ENCODE results near the gene PLXNA1.

The PLXNA1 gene

GRCh38 chr3:126959921-126960603, 22.9 kb upstream of the PLXNA1 start:
- H3K9me3 Mint-ChIP-seq, result no peaks in the 10 kb centered on the region
- ATAC-seq (no peak), DNase-seq (no peak)
- no peaks in the 10 kb centered on the region for H3K27me3 Mint-ChIP-seq
- no peaks in the 10 kb centered on the region for H3K4me1 Mint-ChIP-seq
- peak overlapping the region in 1 of 2 donors; percentile 77 for H3K27ac Mint-ChIP-seq
- no peak overlapping the region for H3K4me3 Mint-ChIP-seq

DNA sequence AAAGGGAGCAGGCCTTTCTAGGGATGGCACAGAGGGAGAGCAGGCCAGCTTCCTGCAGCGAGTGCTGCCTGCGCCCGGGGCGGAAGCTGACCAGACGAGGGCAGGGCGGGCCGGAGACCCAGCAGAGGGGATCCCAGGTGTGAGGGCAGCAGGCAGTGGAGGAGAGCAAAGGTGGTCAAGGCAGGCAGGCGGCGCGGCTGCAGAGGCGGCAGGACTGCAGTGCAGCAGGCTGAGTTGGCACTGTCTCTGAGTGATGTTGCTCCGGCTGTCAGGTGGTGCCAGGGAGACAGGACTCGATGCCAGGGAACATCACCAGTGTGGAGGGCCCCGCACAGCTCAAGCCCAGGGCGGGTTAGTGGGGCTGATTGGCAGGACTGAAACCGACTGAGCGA, 22.3 kb upstream of the PLXNA1 start:
- H3K9me3 Mint-ChIP-seq, result no peaks in the 10 kb centered on the region
- DNase-seq (no peak), ATAC-seq (no peak)
- no peaks in the 10 kb centered on the region for H3K27me3 Mint-ChIP-seq
- peak overlapping the region in 1 of 2 donors; percentile 52 for H3K27ac Mint-ChIP-seq
- H3K4me3 Mint-ChIP-seq, result no peak overlapping the region
- H3K4me1 Mint-ChIP-seq, result no peaks in the 10 kb centered on the region

DNA sequence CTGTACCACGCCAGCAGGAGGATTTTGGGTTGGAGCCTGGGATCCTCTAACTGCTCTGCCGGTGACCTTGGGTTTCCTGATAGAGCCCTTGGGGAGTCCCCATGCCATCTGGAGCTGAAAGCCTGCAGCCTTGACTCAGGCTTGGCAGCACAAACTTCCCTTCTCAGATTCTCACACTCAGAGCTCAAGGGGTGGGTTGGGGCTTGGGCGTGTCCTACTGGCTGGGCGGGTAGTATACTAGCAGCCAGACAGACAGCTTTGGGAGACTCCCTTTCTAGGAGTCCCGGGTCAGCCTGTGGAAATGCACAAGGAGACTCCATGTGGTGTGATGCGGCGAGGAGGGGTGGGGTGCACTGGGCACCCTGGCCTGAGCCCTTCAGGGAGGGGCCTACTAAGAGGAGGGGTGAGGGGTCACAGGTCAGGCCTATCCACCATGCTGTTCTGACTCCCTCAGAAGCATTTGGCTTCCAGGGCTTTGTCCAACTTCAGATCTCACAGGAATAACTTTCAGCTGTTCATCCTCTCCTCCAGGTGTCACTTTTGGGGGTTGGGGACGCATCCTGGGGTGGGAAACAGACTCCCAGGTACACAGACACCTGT, 21.6 kb upstream of the PLXNA1 start:
- DNase-seq (no peak), ATAC-seq (peak; percentile 14)
- Mint-ChIP-seq H3K9me3 (no peaks in the 10 kb centered on the region), H3K4me1 (no peaks in the 10 kb centered on the region), H3K27ac (no peak overlapping the region), H3K4me3 (no peak overlapping the region), H3K27me3 (no peaks in the 10 kb centered on the region)

DNA sequence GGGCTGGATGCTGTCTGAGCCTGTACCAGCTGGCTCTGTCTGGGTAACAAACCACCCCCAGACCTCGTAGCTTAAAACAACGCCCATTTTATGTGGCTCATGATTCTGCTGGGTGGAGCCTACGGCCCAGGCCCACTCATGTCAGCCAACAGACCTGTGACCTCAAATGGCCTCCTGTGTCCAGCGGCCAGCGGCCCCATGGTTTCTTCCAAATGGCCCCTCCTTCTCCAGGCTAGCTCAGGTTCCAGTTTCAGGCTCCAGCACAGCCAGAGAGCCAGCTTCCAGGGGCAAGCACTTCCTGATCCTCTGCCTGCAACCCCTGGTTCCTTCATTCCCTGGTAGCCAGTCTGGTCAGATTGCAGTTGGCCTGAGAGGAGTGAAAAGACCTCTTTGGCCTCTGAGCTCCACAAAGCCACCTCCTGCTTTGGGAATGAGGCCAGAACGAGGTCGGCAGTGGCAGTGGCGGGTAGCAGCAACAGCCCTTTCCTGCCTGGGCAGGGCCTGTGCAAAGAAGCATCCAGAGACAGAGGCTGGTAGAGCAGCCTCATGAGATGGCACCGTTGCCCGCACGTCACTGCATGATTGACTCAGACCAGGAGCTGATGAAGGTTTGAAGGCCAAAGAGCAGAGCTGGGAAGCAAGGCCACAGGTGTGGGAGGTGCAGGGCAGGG, 21.0 kb upstream of the PLXNA1 start:
- H3K27ac Mint-ChIP-seq, result peak overlapping the region in 1 of 2 donors; percentile 27
- no peaks in the 10 kb centered on the region for H3K27me3 Mint-ChIP-seq
- no peaks in the 10 kb centered on the region for H3K9me3 Mint-ChIP-seq
- ATAC-seq (no peak), DNase-seq (no peak)
- no peak overlapping the region for H3K4me3 Mint-ChIP-seq
- H3K4me1 Mint-ChIP-seq, result no peaks in the 10 kb centered on the region

DNA sequence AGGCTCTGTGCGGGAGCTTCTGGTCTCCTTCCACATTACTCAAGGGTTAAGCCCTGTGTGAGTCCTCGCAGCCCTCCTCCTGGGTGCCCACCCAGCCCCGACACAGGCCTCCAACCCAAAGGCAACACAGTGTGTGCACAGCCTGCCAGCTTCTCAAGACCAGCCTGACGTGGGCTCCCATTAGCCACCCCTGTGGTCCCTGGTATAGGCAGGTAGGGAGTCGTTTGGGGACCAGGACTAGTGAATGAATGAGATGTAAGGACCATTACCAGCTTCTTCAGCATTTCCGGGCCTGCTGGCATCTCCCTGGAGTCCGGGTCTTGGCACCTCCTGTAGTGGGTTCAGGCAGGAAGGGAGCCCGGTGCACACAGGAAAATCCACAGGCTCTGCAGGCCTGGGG, 20.2 kb upstream of the PLXNA1 start:
- DNase-seq (no peak), ATAC-seq (no peak)
- Mint-ChIP-seq H3K27ac (no peak overlapping the region), H3K4me1 (no peaks in the 10 kb centered on the region), H3K4me3 (no peak overlapping the region), H3K27me3 (no peaks in the 10 kb centered on the region), H3K9me3 (no peaks in the 10 kb centered on the region)

DNA sequence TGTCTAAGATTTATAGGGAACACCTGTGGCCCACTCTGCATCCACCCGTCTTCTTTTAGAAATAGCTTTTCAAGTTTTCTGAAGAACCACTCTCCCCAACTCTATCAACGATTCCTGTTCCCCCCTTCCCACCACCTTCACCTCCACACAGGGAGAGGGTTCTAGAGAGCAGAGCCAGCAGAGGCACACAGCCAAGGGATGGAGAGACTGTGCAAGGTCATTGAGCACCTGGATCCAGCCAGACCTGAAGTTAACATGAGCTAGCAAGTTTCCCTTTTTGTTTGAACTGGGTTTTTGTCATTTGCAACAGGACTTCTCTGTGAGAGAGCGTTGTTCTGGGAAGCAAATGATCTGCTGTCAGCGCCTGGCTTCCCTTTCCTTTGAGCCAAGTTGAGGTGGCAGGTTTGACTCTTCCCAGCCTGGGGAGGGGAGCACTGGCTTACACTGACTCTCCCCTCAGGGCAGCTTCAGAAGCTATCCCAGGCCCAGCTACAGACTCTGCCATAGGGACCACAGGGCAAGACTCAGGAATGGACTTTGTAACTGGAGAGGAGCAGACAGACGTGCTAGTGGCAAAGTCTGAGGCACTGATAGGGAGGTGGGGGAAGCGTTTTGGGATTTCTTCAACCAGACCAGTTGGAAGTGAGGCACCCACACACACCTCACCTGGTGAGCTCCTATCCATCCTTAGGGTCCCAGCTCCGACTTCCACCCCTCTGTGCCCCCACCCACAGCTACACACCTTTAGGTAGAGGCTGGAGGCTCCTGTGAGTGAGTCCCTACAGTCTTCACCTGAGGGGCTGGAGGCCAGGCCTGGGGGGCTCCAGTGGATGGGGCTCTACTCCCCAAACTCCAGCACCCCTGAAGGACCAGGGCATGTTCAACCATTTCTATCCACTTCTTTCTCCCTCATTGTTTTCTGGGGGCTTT, 19.4 kb upstream of the PLXNA1 start:
- no peak overlapping the region for H3K4me3 Mint-ChIP-seq
- ATAC-seq, result no peak
- no peaks in the 10 kb centered on the region for H3K27me3 Mint-ChIP-seq
- no peaks in the 10 kb centered on the region for H3K9me3 Mint-ChIP-seq
- DNase-seq, result no peak
- H3K27ac Mint-ChIP-seq, result no peak overlapping the region
- H3K4me1 Mint-ChIP-seq, result no peaks in the 10 kb centered on the region

GRCh38 chr3:126964261-126964660, 18.7 kb upstream of the PLXNA1 start:
- no peaks in the 10 kb centered on the region for H3K27me3 Mint-ChIP-seq
- ATAC-seq, result no peak
- no peaks in the 10 kb centered on the region for H3K4me1 Mint-ChIP-seq
- H3K9me3 Mint-ChIP-seq, result no peaks in the 10 kb centered on the region
- no peak overlapping the region for H3K27ac Mint-ChIP-seq
- no peak for DNase-seq
- H3K4me3 Mint-ChIP-seq, result no peak overlapping the region

GRCh38 chr3:126964950-126965349, 18.0 kb upstream of the PLXNA1 start:
- H3K4me1 Mint-ChIP-seq, result no peaks in the 10 kb centered on the region
- DNase-seq (no peak), ATAC-seq (no peak)
- H3K27me3 Mint-ChIP-seq, result no peaks in the 10 kb centered on the region
- H3K4me3 Mint-ChIP-seq, result no peak overlapping the region
- H3K27ac Mint-ChIP-seq, result no peak overlapping the region
- no peaks in the 10 kb centered on the region for H3K9me3 Mint-ChIP-seq

DNA sequence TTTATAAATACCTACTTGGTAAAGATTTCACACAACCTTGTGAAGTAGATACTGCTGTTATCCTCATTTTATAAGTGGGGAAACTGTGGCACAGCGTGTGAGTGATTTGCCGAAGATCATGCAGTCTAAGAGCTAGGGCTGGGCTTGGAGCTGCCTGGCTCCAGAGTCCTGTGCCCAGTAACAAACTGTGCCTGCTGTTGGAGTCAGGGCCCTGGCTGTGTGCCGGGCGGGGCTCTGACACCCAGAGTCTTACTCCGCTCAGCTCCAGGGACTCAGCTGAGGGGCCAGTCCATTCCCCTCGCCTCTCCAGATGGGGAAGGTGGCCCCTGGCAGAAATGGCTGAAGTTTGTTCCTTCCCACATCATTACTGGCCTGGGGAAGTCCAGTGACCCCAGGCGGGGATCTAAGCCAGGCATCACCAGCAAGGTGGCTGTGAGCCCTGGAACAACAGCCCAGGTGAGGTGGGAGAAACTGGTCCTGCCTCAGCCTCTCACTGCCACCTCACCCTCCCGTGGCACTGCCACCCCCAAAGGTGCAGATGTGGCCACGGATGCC, 17.3 kb upstream of the PLXNA1 start:
- H3K27me3 Mint-ChIP-seq, result no peaks in the 10 kb centered on the region
- no peak overlapping the region for H3K27ac Mint-ChIP-seq
- H3K4me1 Mint-ChIP-seq, result no peaks in the 10 kb centered on the region
- DNase-seq (no peak), ATAC-seq (no peak)
- no peak overlapping the region for H3K4me3 Mint-ChIP-seq
- H3K9me3 Mint-ChIP-seq, result no peaks in the 10 kb centered on the region

DNA sequence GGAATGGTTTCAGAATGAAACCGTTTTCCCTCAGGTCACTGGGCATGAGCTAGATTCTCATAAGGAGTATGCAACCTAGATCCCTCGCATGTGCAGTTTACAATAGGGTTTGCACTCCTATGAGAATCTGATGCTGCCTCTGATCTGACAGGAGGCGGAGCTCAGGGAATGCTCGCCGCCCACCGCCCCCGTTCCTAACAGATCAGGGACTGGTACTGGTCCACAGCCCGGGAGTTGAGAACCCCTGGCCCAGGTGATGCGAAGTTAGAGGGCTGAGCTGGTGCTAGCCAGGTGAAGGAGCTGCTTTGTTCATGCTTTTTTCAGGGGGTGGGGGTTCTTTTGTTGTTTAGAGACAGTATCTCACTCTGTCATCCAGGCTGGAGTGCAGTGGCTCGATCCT, 15.5 kb upstream of the PLXNA1 start:
- no peaks in the 10 kb centered on the region for H3K27me3 Mint-ChIP-seq
- no peak overlapping the region for H3K4me3 Mint-ChIP-seq
- ATAC-seq, result no peak
- H3K27ac Mint-ChIP-seq, result no peak overlapping the region
- no peaks in the 10 kb centered on the region for H3K9me3 Mint-ChIP-seq
- no peak for DNase-seq
- no peaks in the 10 kb centered on the region for H3K4me1 Mint-ChIP-seq

DNA sequence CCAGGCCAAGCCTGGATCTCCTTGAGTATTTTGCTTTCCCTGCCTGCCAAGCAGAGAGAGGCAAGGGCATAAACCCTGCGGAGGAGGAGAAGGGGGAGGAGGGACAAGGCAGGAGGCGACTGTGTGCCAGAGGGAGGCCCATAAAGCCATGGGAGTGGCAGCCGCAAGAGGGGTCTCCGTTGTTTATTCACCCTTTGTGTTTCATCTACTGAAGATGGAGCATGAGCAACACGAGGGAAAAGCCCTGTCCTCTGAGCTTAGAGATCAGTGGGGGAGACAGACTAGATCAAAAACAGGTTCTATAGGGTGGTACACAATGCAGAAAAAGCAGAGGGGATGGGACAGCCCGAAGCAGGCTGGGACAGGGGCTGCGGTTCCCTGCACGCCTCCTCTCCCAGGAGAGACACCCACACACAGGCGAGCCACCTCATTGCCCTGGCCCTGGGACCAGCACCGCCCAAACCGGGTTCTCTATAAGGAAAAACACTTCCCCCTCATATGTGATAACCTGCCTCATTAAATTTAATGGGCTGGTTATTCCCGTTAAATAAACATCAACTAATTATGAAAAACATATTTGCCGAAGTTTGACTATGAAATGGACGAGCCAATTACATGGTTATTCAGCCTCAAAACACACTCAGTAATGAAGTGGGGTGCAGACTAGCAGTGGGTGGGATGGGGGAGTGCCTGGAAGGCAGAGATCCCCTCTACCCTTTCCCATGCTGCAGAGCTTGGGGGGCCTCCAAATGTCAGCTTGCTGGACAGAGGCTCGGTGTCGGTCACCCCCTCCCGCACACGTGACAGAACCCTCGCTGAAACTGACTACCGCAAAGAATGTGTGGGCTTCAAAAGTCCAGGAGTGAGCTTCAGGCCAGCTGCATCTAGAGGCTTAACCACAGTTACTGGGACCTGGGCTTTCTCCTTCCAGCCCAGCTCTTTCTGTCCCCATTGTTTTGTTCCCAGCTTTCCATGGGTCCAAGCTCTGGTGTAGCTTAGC, 14.2 kb upstream of the PLXNA1 start:
- no peak for DNase-seq
- no peak for ATAC-seq
- Mint-ChIP-seq H3K9me3 (no peaks in the 10 kb centered on the region), H3K4me3 (no peak overlapping the region), H3K27ac (peak overlapping the region; percentile 44 to 48), H3K4me1 (no peaks in the 10 kb centered on the region), H3K27me3 (peaks cover 7% of the 10 kb centered on the region)

DNA sequence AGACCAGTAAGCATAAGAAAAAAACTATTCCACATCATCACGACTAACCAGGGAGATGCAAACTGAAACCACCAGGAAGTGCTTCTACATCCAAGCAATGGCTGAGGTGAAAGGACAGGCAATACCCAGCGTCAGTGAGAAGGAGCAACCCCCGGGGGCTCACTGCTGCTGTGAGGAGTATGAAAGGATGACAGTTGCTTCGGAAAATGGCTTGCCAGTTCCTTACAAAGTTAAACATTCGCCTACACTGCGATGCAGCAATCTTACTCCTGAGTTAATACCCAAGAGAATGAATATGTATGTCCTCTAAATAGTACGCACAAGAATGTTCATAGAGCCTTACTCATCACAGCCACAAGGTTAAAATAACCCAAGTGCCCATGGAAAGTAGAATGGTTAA, 13.3 kb upstream of the PLXNA1 start:
- Mint-ChIP-seq H3K27me3 (peaks cover 14% of the 10 kb centered on the region), H3K4me1 (no peaks in the 10 kb centered on the region), H3K27ac (no peak overlapping the region), H3K9me3 (peaks cover 6 to 8% of the 10 kb centered on the region in 2 donors), H3K4me3 (no peak overlapping the region)
- ATAC-seq, result no peak
- no peak for DNase-seq

- no peaks in the 10 kb centered on the region for H3K4me1 Mint-ChIP-seq
- peaks cover 19% of the 10 kb centered on the region for H3K27me3 Mint-ChIP-seq
- H3K9me3 Mint-ChIP-seq, result peaks cover 11 to 14% of the 10 kb centered on the region in 2 donors
- H3K4me3 Mint-ChIP-seq, result no peak overlapping the region
- DNase-seq (no peak), ATAC-seq (no peak)
- H3K27ac Mint-ChIP-seq, result no peak overlapping the region
Measured at GRCh38 chr3:126970101-126970500, 12.8 kb upstream of the PLXNA1 start.

GRCh38 chr3:126970921-126971320, 12.0 kb upstream of the PLXNA1 start:
- Mint-ChIP-seq H3K27me3 (peaks cover 23% of the 10 kb centered on the region), H3K9me3 (peaks cover 16 to 18% of the 10 kb centered on the region in 2 donors), H3K27ac (no peak overlapping the region), H3K4me3 (no peak overlapping the region), H3K4me1 (no peaks in the 10 kb centered on the region)
- DNase-seq (no peak), ATAC-seq (no peak)

All from stimulated activated naive CD8-positive, alpha-beta T cell treated with anti-CD3 and anti-CD28 coated beads, Interleukin-15, amount 100 ng/mL, for 72 hours (primary cell).